ENCODE data around the gene CACNG6.
"Not testable (repeated sequence)": the region's sequence is repeated elsewhere in the genome, so short reads cannot be mapped to it uniquely, and the experiment has no call there.

CACNG6 gene

GRCh38 chr19:54002495-54003315 is 11.3 kb downstream of the CACNG6 start:
- DNase-seq (ENCODE audit: low spot score): no peak

- no peak for DNase-seq (ENCODE audit: low spot score)
Observed at GRCh38 chr19:54009440-54009839, 18.0 kb downstream of the CACNG6 start.

- DNase-seq (ENCODE audit: low spot score): no peak
Observed at GRCh38 chr19:54010474-54010873, 19.0 kb downstream of the CACNG6 start.

- DNase-seq (ENCODE audit: low spot score): no peak
Observed at GRCh38 chr19:54011507-54012211, 20.2 kb downstream of the CACNG6 start.

- no peak for DNase-seq (ENCODE audit: low spot score)
Observed at GRCh38 chr19:54013866-54014265, 22.4 kb downstream of the CACNG6 start.

- no peak for DNase-seq (ENCODE audit: low spot score)
Observed at GRCh38 chr19:54014920-54015560, 23.6 kb downstream of the CACNG6 start.

GRCh38 chr19:54017261-54017660 is 25.8 kb downstream of the CACNG6 start:
- no peak for DNase-seq (ENCODE audit: low spot score)

GRCh38 chr19:54021363-54021762 is 29.9 kb downstream of the CACNG6 start:
- DNase-seq (ENCODE audit: low spot score): no peak

GRCh38 chr19:54021932-54022331 is 30.5 kb downstream of the CACNG6 start:
- DNase-seq (ENCODE audit: low spot score): no peak

- no peak for DNase-seq (ENCODE audit: low spot score)
Observed at GRCh38 chr19:54023191-54023590, 31.8 kb downstream of the CACNG6 start.

- no peak for DNase-seq (ENCODE audit: low spot score)
Observed at GRCh38 chr19:54024660-54025059, 33.2 kb downstream of the CACNG6 start.

- DNase-seq (ENCODE audit: low spot score): no peak
Observed at GRCh38 chr19:54026656-54027055, 35.2 kb downstream of the CACNG6 start.

GRCh38 chr19:54029301-54029700 is 37.9 kb downstream of the CACNG6 start:
- DNase-seq (ENCODE audit: low spot score): no peak

GRCh38 chr19:54029930-54030490 is 38.6 kb downstream of the CACNG6 start:
- peak; percentile 47 for DNase-seq (ENCODE audit: low spot score)

GRCh38 chr19:54030895-54031586 is 39.6 kb downstream of the CACNG6 start:
- no peak for DNase-seq (ENCODE audit: low spot score)

GRCh38 chr19:54035215-54036178 is 44.1 kb downstream of the CACNG6 start:
- no peak for DNase-seq (ENCODE audit: low spot score)

- not testable (repeated sequence) for DNase-seq (ENCODE audit: low spot score)
Observed at GRCh38 chr19:54036542-54036941, 45.1 kb downstream of the CACNG6 start.

- DNase-seq (ENCODE audit: low spot score): no peak
Observed at GRCh38 chr19:54040003-54040402, 48.6 kb downstream of the CACNG6 start.

- DNase-seq (ENCODE audit: low spot score): no peak
Observed at GRCh38 chr19:54041969-54042606, 50.7 kb downstream of the CACNG6 start.

GRCh38 chr19:54042989-54043388 is 51.6 kb downstream of the CACNG6 start:
- DNase-seq (ENCODE audit: low spot score): no peak

Measured in hematopoietic multipotent progenitor cell treated with erythropoietin and hydrocortisone succinate and interleukin-3 and kit ligand, for 17 days (in vitro differentiated cells).